IMR-90 (cell line): Measurements from ENCODE around the gene FAM184A. TPM values are rescaled to one million over a fixed set of nuclear protein-coding genes. Genes with fewer than 3 reads are reported as not detected.

ENCODE experiments used
- ATAC-seq: fragments of 200-7000 bp; cut with Tn5 transposase; 2 replicates; pipeline ENCODE4 v1.9.1; 2020; ENCODE audit warnings: low read depth, mild to moderate bottlenecking, moderate library complexity
- BruUV-seq: library from RNA; stranded (reverse); fragments of 400-500 nt; replicated peaks from 2 replicates; lab custom pipeline; 2021; lab: Mats Ljungman, UMichigan
- CTCF ChIA-PET: fragments of 300-600 bp; formaldehyde crosslinking; extraction: SDS; loops from one replicate; lab custom pipeline; 2021; ENCODE audit warnings: antibody characterized with exemption; lab: Yijun Ruan, JAX
- POLR2A ChIA-PET: fragments of 300-600 bp; sonication (Branson Sonifier 250); formaldehyde crosslinking; loops from one replicate; lab custom pipeline; 2022; ENCODE audit warnings: antibody characterized with exemption; ENCODE audit not compliant: unreplicated experiment; lab: Charles Lee
- DNase-seq: peaks from one replicate; pipeline ENCODE4 v3.0.0; 2013
- H2AFZ ChIP-seq: replicated peaks from 2 replicates; pipeline ENCODE3; 2013; ENCODE audit warnings: low read length, mild to moderate bottlenecking; ENCODE audit not compliant: poor library complexity
- H2AK5ac ChIP-seq: 2 replicates; pipeline ENCODE4 v1.6.1; 2013; ENCODE audit warnings: low read depth, low read length, inconsistent platforms
- H2AK9ac ChIP-seq: replicated peaks from 2 replicates; pipeline ENCODE3; 2013; ENCODE audit warnings: mild to moderate bottlenecking, low read depth, low read length, moderate library complexity; ENCODE audit not compliant: poor library complexity
- H2BK120ac ChIP-seq: 2 replicates; pipeline ENCODE4 v1.6.1; 2013; ENCODE audit warnings: low read depth, low read length, inconsistent platforms
- H2BK15ac ChIP-seq: 3 replicates; pipeline ENCODE4 v1.6.1; 2013; ENCODE audit warnings: low read depth, low read length, inconsistent platforms
- H2BK20ac ChIP-seq: 2 replicates; pipeline ENCODE4 v1.6.1; 2013; ENCODE audit warnings: low read depth, mild to moderate bottlenecking, inconsistent platforms, low read length, moderate library complexity
- H2BK5ac ChIP-seq: 2 replicates; pipeline ENCODE4 v1.6.1; 2013; ENCODE audit warnings: mild to moderate bottlenecking, low read depth, low read length, inconsistent platforms; ENCODE audit not compliant: poor library complexity, severe bottlenecking
- H3K14ac ChIP-seq: replicated peaks from 2 replicates; pipeline ENCODE4 v1.6.1; 2013; ENCODE audit warnings: low read depth, low read length, inconsistent platforms
- H3K18ac ChIP-seq: 2 replicates; pipeline ENCODE4 v1.6.1; 2013; ENCODE audit warnings: low read depth, low read length, control low read depth
- H3K23ac ChIP-seq: 2 replicates; pipeline ENCODE4 v1.6.1; 2013; ENCODE audit warnings: low read depth, low read length, inconsistent platforms
- H3K27ac ChIP-seq: 2 replicates; pipeline ENCODE4 v1.5.1; 2013; ENCODE audit warnings: mild to moderate bottlenecking, control low read depth, low read length; ENCODE audit not compliant: insufficient read depth
- H3K27me3 ChIP-seq: 2 replicates; pipeline ENCODE4 v1.6.1; 2013; ENCODE audit warnings: low read length; ENCODE audit not compliant: control insufficient read depth, insufficient read depth
- H3K36me3 ChIP-seq: 2 replicates; pipeline ENCODE4 v1.6.1; 2013; ENCODE audit warnings: low read length, mixed read lengths; ENCODE audit not compliant: control insufficient read depth, insufficient read depth
- H3K4ac ChIP-seq: 2 replicates; pipeline ENCODE4 v1.6.1; 2013; ENCODE audit warnings: low read depth, low read length, inconsistent platforms
- H3K4me1 ChIP-seq: 2 replicates; pipeline ENCODE4 v1.6.1; 2013; ENCODE audit warnings: low read length, mixed read lengths; ENCODE audit not compliant: control insufficient read depth, insufficient read depth
- H3K4me2 ChIP-seq: 2 replicates; pipeline ENCODE4 v1.6.1; 2013; ENCODE audit warnings: low read depth, mild to moderate bottlenecking, control low read depth, low read length, moderate library complexity
- H3K4me3 ChIP-seq: 2 replicates; pipeline ENCODE4 v1.5.1; 2013; ENCODE audit warnings: low read depth, mild to moderate bottlenecking, control low read depth, low read length, moderate library complexity; ENCODE audit not compliant: insufficient read depth
- H3K56ac ChIP-seq: 2 replicates; pipeline ENCODE4 v1.6.1; 2013; ENCODE audit warnings: low read length, inconsistent platforms; ENCODE audit not compliant: insufficient read depth; ENCODE audit errors: extremely low read depth
- H3K79me1 ChIP-seq, 2 experiments: 2 replicates each; pipeline ENCODE4 v1.6.1; 2013; ENCODE audit warnings: low read length in 2 of 2, inconsistent platforms in 1 of 2, low read depth in 1 of 2
- H3K9ac ChIP-seq: 2 replicates; pipeline ENCODE4 v1.6.1; 2013; ENCODE audit warnings: low read depth, low read length, control low read depth
- H3K9me1 ChIP-seq: 2 replicates; pipeline ENCODE4 v1.6.1; 2013; ENCODE audit warnings: low read length, inconsistent platforms; ENCODE audit not compliant: insufficient read depth
- H3K9me3 ChIP-seq: 2 replicates; pipeline ENCODE4 v1.6.1; 2013; ENCODE audit warnings: low read length; ENCODE audit not compliant: control insufficient read depth, insufficient read depth
- H4K20me1 ChIP-seq: 2 replicates; pipeline ENCODE4 v1.6.1; 2013; ENCODE audit warnings: low read length, inconsistent platforms; ENCODE audit not compliant: insufficient read depth
- H4K5ac ChIP-seq: 2 replicates; pipeline ENCODE4 v1.6.1; 2013; ENCODE audit warnings: mild to moderate bottlenecking, low read depth, low read length, control low read depth
- H4K8ac ChIP-seq, 2 experiments: 2 replicates each; pipeline ENCODE4 v1.6.1; 2013; ENCODE audit warnings: low read depth in 2 of 2, low read length in 2 of 2, control low read depth in 1 of 2, inconsistent platforms in 1 of 2
- H4K91ac ChIP-seq: 2 replicates; pipeline ENCODE4 v1.6.1; 2013; ENCODE audit warnings: low read depth, low read length, inconsistent platforms; ENCODE audit not compliant: insufficient read depth
- BHLHE40 ChIP-seq: fragments of 150-350 bp; IDR thresholded peaks from 2 replicates; pipeline ENCODE4 v1.6.1; 2016; ENCODE audit warnings: mild to moderate bottlenecking, low read depth, low read length
- CEBPB ChIP-seq: IDR thresholded peaks from 2 replicates; pipeline ENCODE4 v1.6.1; 2012; ENCODE audit warnings: low read depth, low read length, improper control_type of control experiment
- CHD1 ChIP-seq: IDR thresholded peaks from 2 replicates; pipeline ENCODE4 v1.6.1; 2012; ENCODE audit warnings: low read depth, low read length, improper control_type of control experiment
- CTCF ChIP-seq: conservative IDR thresholded peaks from 2 replicates; pipeline ENCODE4 v1.5.1; 2012; ENCODE audit warnings: mild to moderate bottlenecking, low read depth, low read length, improper control_type of control experiment
- ELK1 ChIP-seq: fragments of 150-350 bp; IDR thresholded peaks from 2 replicates; pipeline ENCODE4 v1.6.1; 2016; ENCODE audit warnings: low read depth, mild to moderate bottlenecking, low read length, moderate library complexity, borderline replicate concordance
- FOS ChIP-seq: fragments of 150-350 bp; IDR thresholded peaks from 2 replicates; pipeline ENCODE4 v1.6.1; 2016; ENCODE audit warnings: low read depth, low read length
- MAFK ChIP-seq: IDR thresholded peaks from 2 replicates; pipeline ENCODE4 v1.6.1; 2012; ENCODE audit warnings: low read depth, low read length, improper control_type of control experiment
- MAZ ChIP-seq: IDR thresholded peaks from 2 replicates; pipeline ENCODE4 v1.6.1; 2012; ENCODE audit warnings: low read depth, mild to moderate bottlenecking, low read length, improper control_type of control experiment, moderate library complexity, borderline replicate concordance
- MXI1 ChIP-seq: IDR thresholded peaks from 2 replicates; pipeline ENCODE4 v1.6.1; 2012; ENCODE audit warnings: low read depth, mild to moderate bottlenecking, low read length, moderate library complexity, borderline replicate concordance
- NFE2L2 ChIP-seq: fragments of 150-350 bp; IDR thresholded peaks from 2 replicates; pipeline ENCODE4 v1.6.1; 2016; ENCODE audit warnings: low read depth, mild to moderate bottlenecking, low read length
- POLR2A ChIP-seq: IDR thresholded peaks from 2 replicates; pipeline ENCODE4 v1.6.1; 2012; ENCODE audit warnings: mild to moderate bottlenecking, low read depth, low read length
- RAD21 ChIP-seq: IDR thresholded peaks from 2 replicates; pipeline ENCODE4 v1.6.1; 2012; ENCODE audit warnings: low read length, improper control_type of control experiment
- RCOR1 ChIP-seq: IDR thresholded peaks from 2 replicates; pipeline ENCODE4 v1.6.1; 2012; ENCODE audit warnings: mild to moderate bottlenecking, low read length, improper control_type of control experiment; ENCODE audit not compliant: insufficient replicate concordance
- RFX5 ChIP-seq: IDR thresholded peaks from 2 replicates; pipeline ENCODE4 v1.8.0; 2012; ENCODE audit warnings: low read depth, mild to moderate bottlenecking, low read length, moderate library complexity
- SMC3 ChIP-seq: fragments of 150-350 bp; IDR thresholded peaks from 2 replicates; pipeline ENCODE4 v1.6.1; 2016; ENCODE audit warnings: low read depth, mild to moderate bottlenecking, antibody characterized with exemption, low read length, moderate library complexity
- WGBS, 2 experiments: methylation state at CpG; one replicate each; pipeline versions ENCODE4 v1.1.5 to v1.1.7; 2013; ENCODE audit warnings: missing lambda C conversion rate in 2 of 2; ENCODE audit not compliant: insufficient read length in 1 of 2; ENCODE audit errors: extremely low coverage in 2 of 2; 5-methylcytosine and 5-hydroxymethylcytosine counted together
- dilution Hi-C: fragments of 300-500 bp; cut with HindIII; formaldehyde crosslinking; loops from one replicate; pipeline ENCODE4 v1.14.3; 2018; ENCODE audit warnings: low sequenced_read_pairs; ENCODE audit not compliant: unreplicated experiment
- in situ Hi-C: fragments of 300-500 bp; cut with MboI; formaldehyde crosslinking; loops from 3 replicates; pipeline ENCODE4 v1.14.3; 2019; ENCODE audit warnings: low sequenced_read_pairs, inconsistent platforms, mixed read lengths
- intact Hi-C: fragments of 100-400 bp; cut with micrococcal nuclease; formaldehyde crosslinking; loops from 2 replicates; pipeline ENCODE4 v1.10.0; 2022
- polyA plus RNA-seq, 3 experiments: library from polyadenylated mRNA; depleted of rRNA; stranded (reverse); fragments of >200 nt; gene quantifications; 2 replicates each; pipeline ENCODE4 v1.2.3, GENCODE V29; 2012; ENCODE audit warnings: low replicate concordance in 1 of 3
- total RNA-seq: library from RNA; depleted of rRNA; stranded (reverse); fragments of >200 nt; gene quantifications from 2 replicates; pipeline ENCODE4 v1.2.3, GENCODE V29; 2012
- TF ChIP-seq, protein P1 (sequence below): fragments of 150-350 bp; IDR thresholded peaks from 2 replicates; pipeline ENCODE4 v1.6.1; 2017; ENCODE audit warnings: mild to moderate bottlenecking, antibody characterized with exemption, low read length, low read depth

The FAM184A gene
- total and polyA plus RNA-seq, 2 of the 4 experiments (the other 2 are of a cell fraction), result 0.03 TPM; not detected in 1

DNA sequence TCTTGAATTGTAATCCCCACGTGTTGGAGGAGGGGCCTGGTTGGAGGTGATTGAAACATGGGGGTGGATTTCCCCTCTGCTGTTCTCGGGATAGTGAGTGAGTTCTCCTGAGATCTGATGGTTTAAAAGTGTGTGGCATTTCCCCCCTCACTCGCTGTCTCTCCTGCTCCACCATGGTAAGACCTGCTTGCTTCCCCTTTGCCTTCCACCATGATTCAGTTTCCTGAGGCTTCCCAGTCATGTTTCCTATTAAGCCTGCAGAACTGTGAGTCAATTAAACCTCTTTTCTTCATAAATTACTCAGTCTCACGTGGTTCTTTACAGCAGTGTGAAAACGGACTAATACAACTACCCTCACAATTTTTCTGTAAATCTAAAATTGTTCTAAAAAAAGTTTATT is 26.8 kb upstream of the FAM184A start:
- no peak for TF ChIP-seq SMC3
- no peak for TF ChIP-seq MAZ
- no peak for TF ChIP-seq CEBPB
- no peak for TF ChIP-seq CTCF
- no peak for TF ChIP-seq ELK1
- TF ChIP-seq RAD21, result no peak
- no peak for TF ChIP-seq POLR2A
- TF ChIP-seq RCOR1, result no peak
- TF ChIP-seq BHLHE40, result no peak
- TF ChIP-seq FOS, result no peak
- no peak for TF ChIP-seq NFE2L2
- TF ChIP-seq, protein P1, sequence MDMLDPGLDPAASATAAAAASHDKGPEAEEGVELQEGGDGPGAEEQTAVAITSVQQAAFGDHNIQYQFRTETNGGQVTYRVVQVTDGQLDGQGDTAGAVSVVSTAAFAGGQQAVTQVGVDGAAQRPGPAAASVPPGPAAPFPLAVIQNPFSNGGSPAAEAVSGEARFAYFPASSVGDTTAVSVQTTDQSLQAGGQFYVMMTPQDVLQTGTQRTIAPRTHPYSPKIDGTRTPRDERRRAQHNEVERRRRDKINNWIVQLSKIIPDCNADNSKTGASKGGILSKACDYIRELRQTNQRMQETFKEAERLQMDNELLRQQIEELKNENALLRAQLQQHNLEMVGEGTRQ, result no peak
- no peak for TF ChIP-seq RFX5
- TF ChIP-seq MXI1, result no peak
- TF ChIP-seq CHD1, result no peak
- TF ChIP-seq MAFK, result no peak
- H2BK5ac ChIP-seq, result no peak overlapping the region
- H2AFZ ChIP-seq, result no peak overlapping the region
- no peak overlapping the region for H3K18ac ChIP-seq
- H2BK20ac ChIP-seq, result no peak overlapping the region
- no peak overlapping the region for H3K23ac ChIP-seq
- WGBS, 2 experiments, result no CpG with 5 or more reads among the region's 5 CpGs
- no peak overlapping the region for H3K4me3 ChIP-seq
- no peaks in the 10 kb centered on the region for H3K9me1 ChIP-seq
- dilution Hi-C loops (no loop called here), intact Hi-C loops (no loop called here), in situ Hi-C loops (no loop called here)
- no peaks in the 10 kb centered on the region for H3K36me3 ChIP-seq
- H2BK120ac ChIP-seq, result no peak overlapping the region
- H4K8ac ChIP-seq, result no peak overlapping the region
- ATAC-seq, result no peak
- H3K9me3 ChIP-seq, result no peaks in the 10 kb centered on the region
- no peak overlapping the region for H3K9ac ChIP-seq
- H2AK9ac ChIP-seq, result no peak overlapping the region
- POLR2A ChIA-PET, result no interaction called here
- H2AK5ac ChIP-seq, result no peak overlapping the region
- no peak overlapping the region for H4K91ac ChIP-seq
- no peak overlapping the region for H3K4me2 ChIP-seq
- no peaks in the 10 kb centered on the region for H4K20me1 ChIP-seq
- H3K4ac ChIP-seq, result no peak overlapping the region
- H2BK15ac ChIP-seq, result no peak overlapping the region
- no peak overlapping the region for H4K5ac ChIP-seq
- DNase-seq, result no peak
- CTCF ChIA-PET, result no interaction called here
- BruUV-seq, result no TSS peak
- no peak overlapping the region for H3K27ac ChIP-seq
- peaks cover 5% of the 10 kb centered on the region; the same call in 1 of the 2 replicates for H3K27me3 ChIP-seq
- no peaks in the 10 kb centered on the region for H3K4me1 ChIP-seq
- H3K56ac ChIP-seq, result no peak overlapping the region
- H3K14ac ChIP-seq, result no peak overlapping the region
- H3K79me1 ChIP-seq, result no peaks in the 10 kb centered on the region
